GM23248 (cell line): Measurements from ENCODE around the gene MAP3K13.

ENCODE experiments used
- EZH2 ChIP-seq: fragments of 200-600 bp; sonication (generic); IDR thresholded peaks from 2 replicates; pipeline ENCODE4 v1.6.1; 2018; ENCODE audit warnings: antibody characterized with exemption, mild to moderate bottlenecking; ENCODE audit not compliant: insufficient read depth, poor library complexity, severe bottlenecking
- EZH2phosphoT487 ChIP-seq: fragments of 200-600 bp; sonication (generic); IDR thresholded peaks from 2 replicates; pipeline ENCODE4 v1.6.1; 2018; ENCODE audit warnings: antibody characterized with exemption, moderate library complexity, mild to moderate bottlenecking, low read depth; ENCODE audit not compliant: insufficient read depth

DNA sequence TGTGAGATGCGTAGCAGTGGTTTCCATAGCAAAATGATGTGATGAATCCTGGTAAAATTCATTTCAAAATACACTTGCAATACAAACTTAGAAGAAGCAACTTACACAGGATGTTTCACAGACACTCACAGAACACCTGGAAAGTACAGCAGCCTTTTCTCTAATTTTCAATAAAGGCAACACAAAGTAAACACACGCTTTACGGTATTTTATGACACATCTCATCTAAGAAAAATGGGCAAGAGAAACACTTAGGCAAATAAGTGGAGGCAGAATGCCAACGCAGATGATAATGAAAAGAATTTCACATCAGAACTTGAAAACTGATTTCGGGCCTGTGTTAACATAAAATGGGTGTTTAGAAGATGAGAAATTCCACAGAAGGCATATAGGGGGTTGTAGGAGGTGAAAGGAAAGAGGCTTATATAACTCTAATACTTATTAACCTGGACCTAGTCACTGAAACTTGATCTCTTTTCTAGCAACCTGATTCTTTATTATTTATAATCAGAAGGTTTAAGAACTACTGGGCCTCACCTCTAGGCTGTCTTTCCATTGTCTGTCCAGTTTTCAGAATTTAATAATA, 25.6 kb upstream of the MAP3K13 start:
- TF ChIP-seq EZH2 (no peak), EZH2phosphoT487 (no peak)
